ENCODE measurements around the gene RAPGEF2.

Gene RAPGEF2

DNA sequence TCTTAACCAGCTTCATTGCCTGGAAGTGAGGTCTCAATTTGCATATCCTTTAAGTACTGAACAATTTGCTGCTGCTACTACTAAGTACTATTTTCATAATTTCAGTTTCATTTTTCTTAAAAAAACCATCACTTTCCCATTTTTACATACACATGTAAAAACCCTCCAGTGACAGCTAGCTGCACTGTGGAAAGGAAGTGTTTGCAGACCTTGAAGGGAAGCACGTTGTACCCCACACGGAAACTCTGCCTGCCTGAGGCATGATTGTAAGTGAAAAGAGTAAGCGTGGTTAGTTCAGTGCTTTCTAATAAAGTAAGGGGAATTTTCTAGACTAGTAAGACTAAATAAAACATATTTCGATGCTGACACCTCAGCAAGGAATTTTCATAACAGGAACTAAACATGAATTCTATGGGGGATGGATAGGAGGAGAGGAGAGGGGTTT is 103.6 kb downstream of the RAPGEF2 start:
- Histone ChIP-seq H3K4me3 (ENCODE audit: insufficient read depth, low read length, poor library complexity, severe bottlenecking) (no peak overlapping the region), H3K9me3 (ENCODE audit: insufficient read depth, low read length) (no peaks in the 10 kb centered on the region), H3K27ac (ENCODE audit: low read depth, low read length) (no peak overlapping the region), H3K79me2 (ENCODE audit: insufficient read depth, low read length) (no peaks in the 10 kb centered on the region), H4K20me1 (ENCODE audit: low read depth, low read length) (no peaks in the 10 kb centered on the region), H3K9ac (ENCODE audit: low read length) (no peak overlapping the region), H2AFZ (ENCODE audit: low read depth, low read length, severe bottlenecking) (no peak overlapping the region), H3K4me2 (ENCODE audit: low read depth, low read length, poor library complexity, severe bottlenecking) (no peak overlapping the region), H3K27me3 (ENCODE audit: low read length) (no peaks in the 10 kb centered on the region), H3F3A (ENCODE audit: insufficient read depth) (no peaks in the 10 kb centered on the region), H3K9me2 (replicated peaks; ENCODE audit: insufficient read depth, low read length) (no peaks in the 10 kb centered on the region), H3K36me3 (ENCODE audit: low read length) (no peaks in the 10 kb centered on the region)
- TF ChIP-seq EZH2phosphoT487 (conservative IDR thresholded peaks at IDR 0.05; ENCODE audit: low read length), result no peak
- TF ChIP-seq, protein P1, sequence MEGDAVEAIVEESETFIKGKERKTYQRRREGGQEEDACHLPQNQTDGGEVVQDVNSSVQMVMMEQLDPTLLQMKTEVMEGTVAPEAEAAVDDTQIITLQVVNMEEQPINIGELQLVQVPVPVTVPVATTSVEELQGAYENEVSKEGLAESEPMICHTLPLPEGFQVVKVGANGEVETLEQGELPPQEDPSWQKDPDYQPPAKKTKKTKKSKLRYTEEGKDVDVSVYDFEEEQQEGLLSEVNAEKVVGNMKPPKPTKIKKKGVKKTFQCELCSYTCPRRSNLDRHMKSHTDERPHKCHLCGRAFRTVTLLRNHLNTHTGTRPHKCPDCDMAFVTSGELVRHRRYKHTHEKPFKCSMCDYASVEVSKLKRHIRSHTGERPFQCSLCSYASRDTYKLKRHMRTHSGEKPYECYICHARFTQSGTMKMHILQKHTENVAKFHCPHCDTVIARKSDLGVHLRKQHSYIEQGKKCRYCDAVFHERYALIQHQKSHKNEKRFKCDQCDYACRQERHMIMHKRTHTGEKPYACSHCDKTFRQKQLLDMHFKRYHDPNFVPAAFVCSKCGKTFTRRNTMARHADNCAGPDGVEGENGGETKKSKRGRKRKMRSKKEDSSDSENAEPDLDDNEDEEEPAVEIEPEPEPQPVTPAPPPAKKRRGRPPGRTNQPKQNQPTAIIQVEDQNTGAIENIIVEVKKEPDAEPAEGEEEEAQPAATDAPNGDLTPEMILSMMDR (IDR thresholded peaks at IDR 0.05; ENCODE audit: insufficient read depth, low read length, poor library complexity, severe bottlenecking), result no peak

DNA sequence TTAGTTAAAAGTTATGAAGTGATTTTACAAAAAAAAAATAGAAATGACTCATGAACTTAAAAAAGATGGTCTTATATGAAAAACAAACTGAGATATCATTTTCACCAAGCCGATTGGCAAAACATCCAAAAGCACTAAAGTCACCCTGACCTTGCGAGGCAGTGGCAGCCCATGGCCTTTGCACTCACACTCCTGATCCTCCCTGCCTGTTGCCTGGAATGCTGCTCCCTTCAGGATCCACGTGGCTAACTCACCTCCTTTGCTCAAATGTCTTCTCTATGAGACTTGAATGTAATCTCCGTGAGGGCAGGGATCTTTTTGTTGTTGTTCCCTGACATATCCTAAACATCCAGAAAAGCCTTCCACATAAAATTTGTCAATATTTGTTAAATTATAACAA is 106.4 kb downstream of the RAPGEF2 start:
- Histone ChIP-seq H3K4me2 (ENCODE audit: low read depth, low read length, poor library complexity, severe bottlenecking) (no peak overlapping the region), H3K9ac (ENCODE audit: low read length) (no peak overlapping the region), H3K36me3 (ENCODE audit: low read length) (no peaks in the 10 kb centered on the region), H3F3A (ENCODE audit: insufficient read depth) (no peaks in the 10 kb centered on the region), H3K9me3 (ENCODE audit: insufficient read depth, low read length) (no peaks in the 10 kb centered on the region), H3K79me2 (ENCODE audit: insufficient read depth, low read length) (no peaks in the 10 kb centered on the region), H3K27ac (ENCODE audit: low read depth, low read length) (no peak overlapping the region), H3K4me3 (ENCODE audit: insufficient read depth, low read length, poor library complexity, severe bottlenecking) (no peak overlapping the region), H4K20me1 (ENCODE audit: low read depth, low read length) (no peaks in the 10 kb centered on the region), H2AFZ (ENCODE audit: low read depth, low read length, severe bottlenecking) (no peak overlapping the region), H3K27me3 (ENCODE audit: low read length) (no peaks in the 10 kb centered on the region), H3K9me2 (replicated peaks; ENCODE audit: insufficient read depth, low read length) (no peaks in the 10 kb centered on the region)
- no peak for TF ChIP-seq EZH2phosphoT487 (conservative IDR thresholded peaks at IDR 0.05; ENCODE audit: low read length)
- TF ChIP-seq, protein P1 (IDR thresholded peaks at IDR 0.05; ENCODE audit: insufficient read depth, low read length, poor library complexity, severe bottlenecking), result no peak

DNA sequence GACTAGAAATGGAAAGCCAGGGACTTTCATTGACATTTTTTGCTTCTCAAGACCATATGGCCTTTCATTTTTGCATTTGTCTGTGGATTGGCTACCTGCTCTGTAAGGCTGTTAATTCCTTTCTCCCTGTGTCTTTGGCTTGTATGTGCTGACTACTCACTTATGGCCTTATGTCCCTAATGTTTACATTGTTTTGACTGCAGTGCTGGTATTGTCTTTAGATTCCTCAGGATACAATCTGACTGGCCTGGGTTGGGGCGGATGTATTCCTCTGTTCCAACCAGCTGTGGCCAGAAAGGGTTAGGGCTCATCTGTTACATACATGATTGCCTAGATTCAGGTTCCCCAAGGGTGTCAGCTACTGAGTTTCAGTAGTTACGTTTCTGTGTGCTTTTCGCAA is 108.1 kb downstream of the RAPGEF2 start:
- no peak overlapping the region for H3K4me2 ChIP-seq (ENCODE audit: low read depth, low read length, poor library complexity, severe bottlenecking)
- TF ChIP-seq, protein P1 (IDR thresholded peaks at IDR 0.05; ENCODE audit: insufficient read depth, low read length, poor library complexity, severe bottlenecking), result no peak
- TF ChIP-seq EZH2phosphoT487 (conservative IDR thresholded peaks at IDR 0.05; ENCODE audit: low read length), result no peak

More for the DNA sequence above, 108.1 kb downstream of the RAPGEF2 start:
- H3K9ac ChIP-seq (ENCODE audit: low read length), result no peak overlapping the region
- H3K4me3 ChIP-seq (ENCODE audit: insufficient read depth, low read length, poor library complexity, severe bottlenecking), result no peak overlapping the region
- H3K9me2 ChIP-seq (replicated peaks; ENCODE audit: insufficient read depth, low read length), result no peaks in the 10 kb centered on the region
- H4K20me1 ChIP-seq (ENCODE audit: low read depth, low read length), result no peaks in the 10 kb centered on the region
- H3K27me3 ChIP-seq (ENCODE audit: low read length), result no peaks in the 10 kb centered on the region
- no peaks in the 10 kb centered on the region for H3F3A ChIP-seq (ENCODE audit: insufficient read depth)
- H3K79me2 ChIP-seq (ENCODE audit: insufficient read depth, low read length), result no peaks in the 10 kb centered on the region
- no peaks in the 10 kb centered on the region for H3K36me3 ChIP-seq (ENCODE audit: low read length)
- H3K27ac ChIP-seq (ENCODE audit: low read depth, low read length), result no peak overlapping the region
- H3K9me3 ChIP-seq (ENCODE audit: insufficient read depth, low read length), result no peaks in the 10 kb centered on the region
- no peak overlapping the region for H2AFZ ChIP-seq (ENCODE audit: low read depth, low read length, severe bottlenecking)
